ENCODE data around the gene MED19.

GRCh38 chr11:57656885-57657193, 55.2 kb downstream of the MED19 start:
- TF ChIP-seq CTCF (IDR thresholded peaks at IDR 0.05) (no peak), POLR2A (IDR thresholded peaks at IDR 0.05; ENCODE audit: low read depth) (no peak)

All from esophagus muscularis mucosa (tissue), 3 donors.